Hematopoietic multipotent progenitor cell (in vitro differentiated cells): Measurements from ENCODE around the gene NMB. TPM values are rescaled to one million over a fixed set of nuclear protein-coding genes. Genes with fewer than 3 reads are reported as not detected.

ENCODE experiments used
- DNase-seq, 3 donors: peaks; one replicate each; pipeline ENCODE4 v3.0.0-alpha.2; 2011 to 2015; ENCODE audit warnings: low read depth in 2 of 3, low spot score in 2 of 3
- total RNA-seq: library from RNA; depleted of rRNA; stranded (reverse); fragments of >200 nt; gene quantifications from one replicate; pipeline ENCODE4 v1.2.3, GENCODE V29; 2012

NMB gene
- total RNA-seq, 1 donor, result 2.4 TPM

GRCh38 chr15:84621358-84621979 is 36.5 kb downstream of the NMB start:
- no peak for DNase-seq

GRCh38 chr15:84620626-84621025 is 37.4 kb downstream of the NMB start:
- no peak for DNase-seq

- DNase-seq, result peak in 2 of 3 donors; percentile 21 to 22
These were observed 41.8 kb downstream of the NMB start for GRCh38 chr15:84616235-84616634.

DNA sequence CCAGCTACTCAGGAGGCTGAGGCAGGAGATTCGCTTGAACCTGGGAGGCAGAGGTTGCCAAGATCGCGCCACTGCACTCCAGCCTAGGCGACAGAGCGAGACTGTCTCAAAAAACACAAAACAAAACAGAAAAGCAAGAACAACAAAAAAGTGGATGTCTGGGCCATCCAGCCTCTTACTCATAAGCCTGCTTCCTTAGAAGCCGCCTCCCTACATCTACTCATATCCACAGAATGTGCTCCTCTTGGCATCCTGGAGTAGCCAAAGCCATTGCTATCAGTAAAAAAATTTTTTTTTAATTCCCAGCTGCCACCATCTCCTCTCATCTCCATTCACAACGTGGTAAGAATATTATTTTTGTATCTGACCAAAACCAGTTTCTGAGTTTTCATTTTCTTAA is 46.4 kb downstream of the NMB start:
- DNase-seq, result no peak

DNA sequence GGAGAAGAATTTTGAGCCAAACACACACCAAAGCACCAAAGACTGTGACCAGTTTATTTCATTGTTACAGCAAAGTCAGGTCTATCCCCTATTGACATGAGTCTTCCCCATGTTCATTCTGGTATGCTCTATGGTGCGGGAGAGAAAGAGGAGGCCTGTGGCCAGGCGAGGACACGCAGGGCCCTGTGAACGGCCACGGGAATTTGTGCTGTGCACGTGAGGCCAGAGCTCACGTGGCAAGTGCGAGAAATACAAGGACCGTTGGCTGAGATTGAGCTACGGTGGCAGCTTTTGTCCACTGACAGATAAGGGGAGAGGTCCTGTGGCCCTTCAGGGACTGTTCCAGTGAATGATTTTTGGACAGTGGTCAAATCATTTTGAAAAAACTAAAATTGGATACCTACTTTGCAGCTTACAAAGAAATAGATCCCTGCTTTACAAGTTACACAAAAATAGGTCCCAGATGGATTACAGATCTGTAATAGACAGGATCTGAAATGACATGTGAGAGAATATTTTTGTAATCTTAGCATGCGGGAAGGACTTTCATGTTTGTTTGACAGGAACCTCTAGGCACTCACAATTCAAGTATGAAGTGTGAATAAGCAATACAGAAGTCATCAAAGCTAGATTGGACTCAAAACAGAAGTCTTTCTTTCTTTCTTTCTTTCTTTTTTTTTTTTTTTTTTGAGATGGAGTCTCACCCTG is 48.0 kb downstream of the NMB start:
- DNase-seq, result no peak

GRCh38 chr15:84608707-84609284 is 49.2 kb downstream of the NMB start:
- DNase-seq, result no peak

DNA sequence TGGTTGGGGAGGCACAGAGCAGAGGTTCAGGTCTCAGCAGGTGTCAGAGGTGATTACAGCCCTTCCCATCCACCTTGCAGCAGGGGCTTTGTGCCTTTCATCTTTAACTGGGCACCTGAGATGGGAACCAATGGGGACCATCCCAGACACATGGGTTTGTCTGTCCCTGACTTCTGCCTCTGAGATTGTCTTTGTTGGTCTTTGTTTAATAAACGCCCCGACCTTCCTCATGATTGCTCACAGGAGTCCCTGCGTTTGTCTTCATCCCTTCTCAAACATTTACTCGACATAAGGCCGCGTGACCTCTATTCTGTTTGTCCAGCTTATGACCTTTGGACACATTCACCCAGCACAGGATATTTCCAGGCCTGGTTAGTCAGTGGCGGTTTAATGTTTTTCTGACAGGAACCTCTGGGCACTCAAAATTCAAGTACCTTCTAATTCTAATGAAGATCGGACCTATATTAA is 51.3 kb downstream of the NMB start:
- DNase-seq, result no peak

GRCh38 chr15:84605554-84605882 is 52.5 kb downstream of the NMB start:
- DNase-seq, result no peak

Other genes starting within 250 kb of the NMB start
- 14.3 TPM for gene ZSCAN2, start 57.2 kb downstream of the NMB start, total RNA-seq
- 35.5 TPM for gene WDR73, start 3.9 kb downstream of the NMB start, total RNA-seq
- gene SEC11A, start 57.9 kb upstream of the NMB start, total RNA-seq, result 44.2 TPM
- 18.0 TPM for gene ZNF592, start 90.4 kb upstream of the NMB start, total RNA-seq
- gene ALPK3, start 159.2 kb upstream of the NMB start, total RNA-seq, result 0.81 TPM
- not detected for gene SLC28A1, start 226.5 kb upstream of the NMB start, total RNA-seq